PFSK-1 (cell line): Measurements from ENCODE around the gene CENPX.

ENCODE experiments used
- POLR2AphosphoS5 ChIP-seq: IDR thresholded peaks from 2 replicates; pipeline ENCODE4 v1.6.1; 2012; ENCODE audit warnings: low read depth, mild to moderate bottlenecking, control low read depth, low read length, moderate library complexity
- SIN3A ChIP-seq: IDR thresholded peaks from 2 replicates; pipeline ENCODE4 v1.6.1; 2012; ENCODE audit warnings: mild to moderate bottlenecking, low read length, moderate library complexity, borderline replicate concordance; ENCODE audit not compliant: insufficient read depth

DNA sequence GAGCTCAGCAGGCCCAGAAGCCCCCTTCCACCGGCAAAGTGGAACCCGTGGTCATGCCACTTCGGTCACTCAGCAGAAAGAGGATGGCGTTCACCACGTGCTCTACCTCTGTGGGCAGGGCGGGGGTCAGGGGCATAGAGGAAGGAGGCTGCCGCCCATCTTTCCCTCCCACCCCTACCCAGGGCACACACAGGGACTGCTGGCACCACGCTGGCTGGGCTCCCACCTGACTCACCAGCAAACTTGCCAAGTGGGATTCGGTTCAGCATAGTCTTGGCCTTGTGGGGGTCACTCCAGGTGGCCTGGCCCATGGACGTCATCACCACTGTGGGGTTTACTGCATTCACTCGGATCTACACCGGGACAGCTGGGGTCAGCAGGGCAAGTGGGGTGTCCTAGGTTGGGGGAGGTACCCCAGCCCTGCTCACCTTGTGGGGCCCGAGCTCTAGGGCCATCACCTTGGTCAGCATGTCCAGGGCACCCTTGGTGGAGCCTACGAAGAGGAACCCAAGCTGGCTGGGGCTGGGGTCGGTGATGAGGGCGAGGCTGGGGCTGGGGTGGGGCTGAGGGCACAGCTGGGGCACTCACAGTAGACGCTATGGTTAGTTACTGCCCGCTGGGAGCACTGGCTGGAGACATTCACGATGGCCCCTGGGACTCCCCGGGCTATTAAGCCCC is 13.4 kb upstream of the CENPX start:
- TF ChIP-seq POLR2AphosphoS5 = no peak
- no peak for TF ChIP-seq SIN3A
